GM18511 (cell line): Measurements from ENCODE around the gene BMP6.

Source experiments
- ATAC-seq: cut with Tn5 transposase; IDR thresholded peaks from one replicate; pipeline ENCODE4 v1.9.1; 2021; ENCODE audit warnings: mild to moderate bottlenecking, moderate library complexity; ENCODE audit not compliant: unreplicated experiment

BMP6 gene

DNA sequence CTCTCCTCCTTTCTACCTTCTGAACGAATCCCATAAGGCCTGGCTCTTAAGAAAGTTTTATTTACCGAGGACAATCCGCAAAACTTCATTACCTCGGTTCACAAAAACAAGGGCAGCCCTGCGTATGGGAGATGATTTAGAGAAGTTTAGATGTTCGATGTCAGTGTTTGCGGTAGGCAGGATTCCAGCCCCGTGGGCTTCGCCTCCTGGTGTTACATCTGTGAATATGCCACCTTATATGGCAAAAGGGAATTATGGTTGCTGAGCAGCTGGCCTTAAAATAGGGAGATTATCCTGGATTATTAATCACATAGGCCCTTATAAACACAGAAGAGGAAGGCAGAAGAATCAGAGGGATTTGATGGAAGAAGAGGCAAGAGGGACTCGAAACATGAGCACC, 21.1 kb downstream of the BMP6 start:
- no peak for ATAC-seq

GRCh38 chr6:7747433-7747832, 21.5 kb downstream of the BMP6 start:
- ATAC-seq: no peak

GRCh38 chr6:7747901-7748504, 22.1 kb downstream of the BMP6 start:
- ATAC-seq: no peak

DNA sequence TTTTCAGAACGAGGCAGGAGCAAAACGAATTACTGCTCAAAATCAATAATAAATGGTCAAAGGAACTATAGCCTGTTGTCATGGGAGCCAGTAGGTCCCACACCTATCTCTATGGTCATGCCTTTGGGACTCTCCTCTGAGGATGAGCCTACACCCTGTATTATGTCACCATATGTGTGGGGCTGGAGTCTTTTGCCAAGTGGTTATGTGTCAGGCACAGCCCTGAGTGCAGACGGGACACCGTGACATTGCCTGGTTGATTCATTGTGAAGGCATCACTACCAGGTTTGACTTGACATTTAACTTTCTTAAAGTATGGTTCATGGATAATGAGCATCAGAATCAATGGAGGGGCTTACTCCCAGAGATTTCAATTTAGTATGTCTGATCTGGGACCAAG, 23.6 kb downstream of the BMP6 start:
- no peak for ATAC-seq

GRCh38 chr6:7750197-7750596, 24.3 kb downstream of the BMP6 start:
- no peak for ATAC-seq

DNA sequence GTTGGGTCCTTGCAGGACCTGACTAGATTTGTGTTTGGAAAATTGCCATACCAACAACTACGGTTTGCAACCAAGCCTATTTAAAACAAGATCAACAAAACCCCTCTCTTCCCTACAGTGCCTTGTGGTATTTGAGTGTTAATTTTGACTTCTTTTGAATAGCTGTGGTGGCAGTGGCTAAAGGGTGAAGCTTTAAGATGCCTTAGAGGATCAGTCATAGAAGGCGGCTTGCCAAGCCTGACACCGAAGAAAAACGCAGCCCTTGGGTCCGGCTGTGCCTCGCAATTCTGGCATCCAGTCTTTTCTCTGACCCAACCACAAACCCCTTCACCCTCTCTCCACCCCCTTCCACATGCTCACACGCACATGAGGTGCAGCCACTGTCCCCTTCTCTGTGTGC, 32.6 kb downstream of the BMP6 start:
- ATAC-seq: no peak

GRCh38 chr6:7759320-7759719, 33.4 kb downstream of the BMP6 start:
- no peak for ATAC-seq

DNA sequence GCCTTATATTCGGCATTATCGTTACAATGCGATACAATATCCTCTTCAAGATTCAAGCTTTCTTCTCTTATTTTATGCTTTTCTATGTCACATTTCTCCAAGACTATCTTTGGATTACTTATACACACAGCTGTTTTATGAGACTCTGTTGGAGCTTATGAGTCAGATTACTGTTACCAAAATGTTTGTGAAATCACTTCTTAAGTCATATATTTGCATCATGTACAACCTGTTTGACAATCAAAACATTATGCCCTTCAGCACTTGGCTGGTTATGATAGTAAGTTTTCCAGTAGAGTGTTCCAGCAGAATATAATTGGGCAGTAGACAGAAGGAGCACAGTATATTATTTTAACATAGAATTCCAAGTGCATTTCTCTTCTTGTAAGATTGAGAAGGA, 35.2 kb downstream of the BMP6 start:
- ATAC-seq: no peak

GRCh38 chr6:7762760-7763159, 36.9 kb downstream of the BMP6 start:
- ATAC-seq: no peak

- ATAC-seq: no peak
Measured at GRCh38 chr6:7763881-7764280, 38.0 kb downstream of the BMP6 start.

DNA sequence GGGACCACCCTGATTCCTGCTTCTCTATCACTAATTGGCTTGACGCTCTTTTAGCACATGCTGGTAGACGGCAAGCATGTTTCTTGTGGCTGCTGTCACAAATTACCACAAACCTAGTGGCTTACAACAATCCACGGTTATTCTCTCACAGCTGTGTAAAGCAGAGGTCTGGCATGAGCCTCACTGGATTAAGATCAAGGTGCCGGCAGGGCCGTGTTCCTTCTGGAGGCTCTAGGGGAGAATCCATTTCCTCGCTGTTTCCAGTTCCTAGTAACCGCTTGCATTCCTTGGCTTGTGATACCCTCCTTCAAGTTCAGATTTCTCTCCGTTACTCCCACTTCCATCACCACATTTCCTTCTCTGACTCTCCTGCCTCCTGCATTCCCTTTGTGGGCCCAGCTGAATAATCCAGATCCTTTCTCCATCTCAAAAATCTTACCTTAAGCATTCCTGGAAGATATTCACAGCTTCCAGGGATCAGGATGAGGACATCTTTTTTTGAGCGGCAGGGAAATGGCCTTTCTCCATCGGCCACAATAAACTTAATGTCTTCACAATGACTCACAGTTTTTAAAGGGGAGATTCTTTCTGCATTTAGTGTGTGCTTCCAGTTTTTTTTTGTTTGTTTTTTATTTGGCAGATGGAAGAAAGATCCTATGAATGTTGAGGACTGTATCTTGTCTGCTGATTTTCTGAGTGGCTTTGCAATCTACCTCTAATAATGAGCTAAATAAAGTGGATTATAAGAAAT, 39.9 kb downstream of the BMP6 start:
- no peak for ATAC-seq

DNA sequence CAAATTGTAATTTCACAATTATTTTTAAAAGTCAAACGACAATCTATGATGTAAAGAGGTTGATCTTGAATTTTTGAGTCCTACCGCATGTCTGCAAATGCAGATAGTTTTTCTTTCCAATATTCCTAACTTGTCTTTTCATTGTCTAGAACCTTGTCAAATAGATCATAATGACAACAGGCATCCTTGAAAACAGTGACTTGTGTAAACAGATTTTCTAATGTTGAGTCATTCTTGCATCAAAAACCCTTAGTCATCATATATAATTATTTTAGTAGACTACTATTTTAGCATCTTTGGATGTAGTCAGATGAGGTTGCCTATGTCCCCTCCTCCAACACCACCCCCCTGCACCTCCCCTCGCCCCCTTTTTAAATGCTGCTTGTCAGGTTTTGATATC, 43.8 kb downstream of the BMP6 start:
- ATAC-seq: no peak

DNA sequence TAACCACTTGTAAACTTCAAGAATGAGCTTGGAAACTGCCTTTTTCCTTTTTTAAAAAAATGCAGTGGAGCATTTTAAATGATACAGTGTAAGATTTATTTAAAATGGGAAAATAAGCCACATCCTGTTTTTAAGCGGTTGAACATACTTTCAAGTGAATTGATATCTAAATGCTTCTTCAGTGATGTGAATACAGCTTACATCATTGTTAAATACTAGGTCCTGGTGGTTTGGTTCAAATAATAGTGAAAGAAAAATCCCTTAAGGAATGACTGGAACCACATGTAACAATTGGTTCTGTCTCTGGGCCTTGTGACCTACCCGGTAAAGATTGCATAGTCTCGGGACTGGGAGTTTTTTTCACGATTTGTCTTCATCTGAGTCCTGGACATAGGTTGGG, 44.2 kb downstream of the BMP6 start:
- no peak for ATAC-seq

- ATAC-seq: no peak
Measured at GRCh38 chr6:7770601-7771000, 44.7 kb downstream of the BMP6 start.

DNA sequence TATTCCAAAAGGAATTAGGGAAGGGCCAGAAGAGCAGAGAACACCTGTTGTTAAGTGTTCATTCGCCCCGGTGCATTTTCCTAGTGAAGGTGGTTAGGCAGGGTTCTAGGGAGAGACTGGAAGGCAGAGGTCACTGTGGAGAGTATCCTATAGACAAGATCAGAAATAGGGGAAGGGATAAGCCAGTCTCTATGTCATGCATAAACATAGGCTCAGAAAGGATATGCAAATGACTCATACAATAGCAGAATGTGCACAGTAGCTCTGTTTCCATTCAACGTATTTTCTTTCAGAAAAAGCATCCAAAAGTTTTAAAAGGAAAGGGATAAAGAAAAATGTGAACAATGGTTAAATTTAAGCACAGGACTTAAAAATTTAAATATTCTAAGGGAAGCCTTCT, 47.4 kb downstream of the BMP6 start:
- no peak for ATAC-seq

DNA sequence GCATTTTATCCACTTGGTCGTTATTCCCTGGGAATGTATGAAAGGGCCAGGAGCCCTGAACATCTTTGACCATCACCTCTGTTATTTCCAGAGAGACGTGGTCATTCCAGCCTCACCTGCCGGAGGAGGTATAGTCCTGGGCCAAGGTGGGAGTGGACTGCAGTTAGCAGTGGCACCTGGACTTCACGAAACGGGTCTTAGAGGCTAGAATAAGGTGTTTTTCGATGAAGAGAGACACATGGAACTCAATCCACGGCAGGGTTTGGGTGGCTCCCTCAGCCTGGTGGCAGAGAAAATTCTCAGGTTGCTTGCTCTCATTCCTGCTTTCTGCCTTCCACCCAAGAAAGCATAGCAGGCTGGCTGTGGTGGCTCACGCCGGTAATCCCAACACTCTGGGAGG, 48.0 kb downstream of the BMP6 start:
- no peak for ATAC-seq

- ATAC-seq: no peak
Measured at GRCh38 chr6:7776509-7776908, 50.6 kb downstream of the BMP6 start.

DNA sequence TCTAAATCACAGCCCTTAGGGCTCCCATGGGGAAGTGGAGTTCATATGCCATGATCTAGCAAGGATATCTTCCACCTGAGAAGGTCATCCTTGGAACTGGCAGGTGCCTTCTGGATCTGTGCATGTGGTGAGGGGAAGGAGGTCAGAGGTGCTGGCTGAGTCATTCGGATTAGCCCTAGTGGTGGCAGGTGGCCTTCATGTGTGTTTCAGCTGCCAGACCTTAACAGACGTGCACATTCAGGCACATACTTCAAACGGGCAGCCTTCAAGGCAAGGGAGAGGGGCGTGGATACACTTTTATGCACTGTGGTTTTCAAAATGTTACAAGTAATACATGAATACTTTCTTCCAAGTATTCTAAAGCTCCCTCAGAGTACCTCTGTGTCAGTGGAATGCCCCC, 51.2 kb downstream of the BMP6 start:
- no peak for ATAC-seq

- ATAC-seq: no peak
Measured at GRCh38 chr6:7781240-7781639, 55.3 kb downstream of the BMP6 start.

- no peak for ATAC-seq
Measured at GRCh38 chr6:7784248-7784647, 58.3 kb downstream of the BMP6 start.

DNA sequence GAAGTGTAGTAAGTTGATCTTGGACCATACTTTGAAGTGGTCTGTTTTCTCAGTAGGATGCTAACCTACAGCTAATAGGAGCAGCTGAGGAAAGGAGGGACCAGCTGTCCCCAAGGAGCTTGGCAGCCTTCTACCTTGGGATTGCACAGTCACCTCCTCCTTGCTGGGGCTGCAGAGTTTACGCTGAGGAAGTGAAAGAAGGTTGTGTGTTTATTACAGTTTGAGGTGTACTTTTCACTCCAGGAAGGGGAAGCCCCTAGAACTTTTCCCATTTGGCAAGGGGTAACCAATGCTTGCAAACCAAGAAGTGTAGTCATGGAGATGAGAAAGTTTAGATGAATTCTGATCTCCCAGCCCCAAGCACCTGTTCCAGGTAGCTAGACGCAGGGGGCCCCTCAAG, 58.8 kb downstream of the BMP6 start:
- peak; percentile 68 for ATAC-seq

DNA sequence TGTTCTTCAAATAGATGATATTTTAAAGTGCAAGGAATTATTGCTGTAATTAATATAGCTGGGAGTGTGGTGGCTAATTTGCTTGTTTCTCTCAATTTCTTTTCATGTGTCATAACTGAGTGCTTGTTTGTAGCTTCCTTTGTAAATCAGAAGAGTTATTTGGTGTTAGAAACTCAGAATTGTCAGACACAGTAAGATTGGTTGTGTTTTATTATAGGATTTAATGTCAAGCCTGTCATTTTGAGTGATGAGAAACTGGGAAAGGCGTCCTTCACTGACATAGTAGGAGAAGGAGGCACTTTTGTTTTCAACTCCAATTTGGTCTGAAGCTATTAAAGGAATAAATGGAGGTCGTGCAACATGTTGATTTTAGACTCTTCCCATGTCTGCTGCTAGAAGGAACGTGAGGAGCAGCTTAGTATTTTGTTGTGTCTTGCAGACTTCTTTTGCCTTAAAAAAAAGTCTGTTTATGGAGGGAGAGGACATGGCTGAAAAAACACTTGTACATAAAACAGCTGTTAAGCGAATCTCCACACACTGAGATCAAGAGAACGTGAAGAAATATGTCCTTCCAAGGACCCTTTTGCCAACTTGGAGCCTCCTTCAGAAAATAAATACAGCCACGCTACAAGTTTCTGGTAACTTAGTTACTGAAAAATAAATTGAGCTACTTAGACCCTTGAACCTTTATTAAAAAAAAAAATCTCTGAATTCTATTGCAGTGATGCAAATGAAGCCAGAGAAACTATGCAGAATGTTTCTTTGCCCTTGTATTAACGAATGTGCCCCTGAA, 59.5 kb downstream of the BMP6 start:
- no peak for ATAC-seq
